K562 (cell line): ENCODE results near the gene GALE. TPM values are rescaled to one million over a fixed set of nuclear protein-coding genes. Genes with fewer than 3 reads are reported as not detected.
A peak's percentile ranks its signal among the peaks of the same experiment; 100 is the strongest.

Source experiments
- BCOR ChIP-seq: fragments of 450-650 bp; IDR thresholded peaks from 2 replicates; pipeline ENCODE4 v1.6.1; 2016
- ELK1 ChIP-seq: sonication (generic); formaldehyde crosslinking; IDR thresholded peaks from 2 replicates; pipeline ENCODE4 v1.8.1; 2022; ENCODE audit warnings: missing genetic modification reagents
- FIP1L1 ChIP-seq: fragments of 200-400 bp; formaldehyde crosslinking; IDR thresholded peaks from 2 replicates; pipeline ENCODE4 v1.6.1; 2018; ENCODE audit warnings: mild to moderate bottlenecking, low read depth, low read length; ENCODE audit not compliant: poor library complexity, severe bottlenecking
- GTF2E2 ChIP-seq: fragments of 200-800 bp; sonication (Bioruptor generic); IDR thresholded peaks from 2 replicates; pipeline ENCODE4 v1.6.1; 2016; ENCODE audit warnings: missing genetic modification characterization, missing compliant biosample characterization
- HDAC8 ChIP-seq: fragments of 450-650 bp; IDR thresholded peaks from 2 replicates; pipeline ENCODE4 v1.6.1; 2016; ENCODE audit warnings: mild to moderate bottlenecking, missing genetic modification characterization, moderate library complexity, missing compliant biosample characterization
- MAX ChIP-seq: sonication (generic); formaldehyde crosslinking; IDR thresholded peaks from 2 replicates; pipeline ENCODE4 v1.9.0; 2022; ENCODE audit warnings: mild to moderate bottlenecking, missing genetic modification reagents
- NCOA2 ChIP-seq, 2 experiments: fragments of 450-650 bp; IDR thresholded peaks; 2 replicates each; pipeline ENCODE4 v1.6.1; 2018; ENCODE audit warnings: mild to moderate bottlenecking in 2 of 2, moderate library complexity in 1 of 2; ENCODE audit not compliant: partially characterized antibody in 2 of 2
- NCOR1 ChIP-seq: fragments of 450-650 bp; IDR thresholded peaks from 2 replicates; pipeline ENCODE4 v1.6.1; 2016; ENCODE audit warnings: mild to moderate bottlenecking, moderate library complexity
- NFE2L1 ChIP-seq: fragments of 450-650 bp; IDR thresholded peaks from 2 replicates; pipeline ENCODE4 v1.6.1; 2016; ENCODE audit warnings: missing genetic modification characterization, low read depth, mild to moderate bottlenecking, missing compliant biosample characterization, moderate library complexity, borderline replicate concordance
- NR3C1 ChIP-seq: sonication (generic); formaldehyde crosslinking; IDR thresholded peaks from 2 replicates; pipeline ENCODE4 v1.8.1; 2022; ENCODE audit warnings: missing genetic modification reagents
- SIN3A ChIP-seq, 2 experiments: fragments of 150-350 bp in 1 of 2; IDR thresholded peaks; 2 replicates each; pipeline ENCODE4 v1.6.1; 2011 to 2016; ENCODE audit warnings: borderline replicate concordance in 2 of 2, low read depth in 2 of 2, low read length in 2 of 2, mild to moderate bottlenecking in 2 of 2, moderate library complexity in 2 of 2; ENCODE audit not compliant: control insufficient read depth in 1 of 2
- STAT5A ChIP-seq: IDR thresholded peaks from 2 replicates; pipeline ENCODE4 v1.6.1; 2012; ENCODE audit warnings: low read length, inconsistent platforms, borderline replicate concordance
- TAF7 ChIP-seq: fragments of 450-650 bp; IDR thresholded peaks from 2 replicates; pipeline ENCODE4 v1.6.1; 2016; ENCODE audit warnings: missing genetic modification characterization, missing compliant biosample characterization
- U2AF2 ChIP-seq: fragments of 200-400 bp; formaldehyde crosslinking; optimal IDR thresholded peaks from 2 replicates; pipeline ENCODE3; 2017; ENCODE audit warnings: low read depth, mild to moderate bottlenecking, low read length
- ZBTB8A ChIP-seq: fragments of 450-650 bp; IDR thresholded peaks from 2 replicates; pipeline ENCODE4 v1.6.1; 2018; ENCODE audit warnings: mild to moderate bottlenecking, moderate library complexity; ENCODE audit not compliant: partially characterized antibody
- ZFP36 ChIP-seq: fragments of 150-350 bp; IDR thresholded peaks from 2 replicates; pipeline ENCODE4 v1.6.1; 2018; ENCODE audit warnings: low read length, low read depth; ENCODE audit not compliant: partially characterized antibody
- ZNF140 ChIP-seq: fragments of 250-450 bp; sonication (Bioruptor Pico); IDR thresholded peaks from 2 replicates; pipeline ENCODE4 v1.8.0; 2021; ENCODE audit warnings: moderate library complexity, mild to moderate bottlenecking, inconsistent platforms
- ZNF431 ChIP-seq: sonication (generic); formaldehyde crosslinking; IDR thresholded peaks from 2 replicates; pipeline ENCODE4 v1.8.0; 2022; ENCODE audit warnings: mild to moderate bottlenecking, missing genetic modification reagents
- ZNF764 ChIP-seq: fragments of 250-450 bp; sonication (Bioruptor Pico); IDR thresholded peaks from 2 replicates; pipeline ENCODE4 v1.4.0; 2020; ENCODE audit warnings: low read depth, mild to moderate bottlenecking, moderate library complexity
- ZSCAN29 ChIP-seq: fragments of 450-650 bp; IDR thresholded peaks from 2 replicates; pipeline ENCODE4 v1.6.1; 2017
- ZSCAN32 ChIP-seq: fragments of 450-650 bp; formaldehyde crosslinking; IDR thresholded peaks from 2 replicates; pipeline ENCODE4 v1.4.0; 2020; ENCODE audit warnings: mild to moderate bottlenecking, moderate library complexity
- polyA plus RNA-seq, 8 experiments: library from polyadenylated mRNA; depleted of rRNA in 4 of 8; stranded (reverse) in 5 of 8; unstranded in 3 of 8; fragments of >200 nt; fragmentation: Nextera tagmentation in 2 of 8; fragmentation: Illumina TruSeq in 1 of 8; extraction: Ambion mirVana in 2 of 8; extraction: Trizol in 1 of 8; gene quantifications; 2 replicates each; pipeline versions ENCODE4 v1.2.1 to v1.2.3, GENCODE V29; 2011 to 2014; ENCODE audit warnings: inconsistent platforms in 1 of 8, missing spikeins in 1 of 8
- total RNA-seq, 7 experiments: library from RNA; depleted of rRNA in 6 of 7; stranded (reverse); fragments of >200 nt in 6 of 7; fragmentation: Illumina TruSeq in 2 of 7; extraction: Trizol in 2 of 7; gene quantifications; 2 replicates each; pipeline versions ENCODE4 v1.2.1 to v1.2.3, GENCODE V29; 2011 to 2021; ENCODE audit warnings: low replicate concordance in 1 of 7
- TF ChIP-seq, protein P1 (sequence below): fragments of 250-450 bp; sonication (Bioruptor Pico); IDR thresholded peaks from 2 replicates; pipeline ENCODE4 v1.4.0; 2020; ENCODE audit warnings: mild to moderate bottlenecking
- TF ChIP-seq, protein P2 (sequence below): fragments of 250-450 bp; sonication (Bioruptor Pico); IDR thresholded peaks from 2 replicates; pipeline ENCODE4 v1.4.0; 2020; ENCODE audit warnings: mild to moderate bottlenecking, moderate library complexity
- TF ChIP-seq, protein P3 (sequence below): sonication (generic); formaldehyde crosslinking; IDR thresholded peaks from 2 replicates; pipeline ENCODE4 v1.8.0; 2022; ENCODE audit warnings: mild to moderate bottlenecking, missing genetic modification reagents

The GALE gene
- total and polyA plus RNA-seq, 9 of the 15 experiments (the other 6 are each of a cell fraction or from before 2014, with no cell fraction given) = 8.4 to 139 (median 88.3) TPM

- TF ChIP-seq ZNF764 (CRISPR knock-in tag) (no peak), NFE2L1 (tag) (no peak), NR3C1 (CRISPR knock-in tag) (no peak), NCOR1 (peak; percentile 49), ZNF140 (CRISPR knock-in tag) (no peak), STAT5A (no peak), U2AF2 (no peak), ZBTB8A (no peak), TAF7 (tag) (no peak), ZFP36 (no peak), ELK1 (CRISPR knock-in tag) (no peak), NCOA2 (IDR thresholded peaks at IDR 0.05; ENCODE audit: partially characterized antibody in 2 of 2) (no peak), BCOR (0 out of 2 replicates have a peak, but pooled peaks have one; percentile 43), ZSCAN29 (no peak), MAX (peak; percentile 66), ZNF431 (CRISPR knock-in tag) (0 out of 2 replicates have a peak, but pooled peaks have one; percentile 26), ZSCAN32 (CRISPR knock-in tag) (no peak), HDAC8 (tag) (no peak), SIN3A (IDR thresholded peaks at IDR 0.05; ENCODE audit: borderline replicate concordance in 2 of 2, control insufficient read depth in 1 of 2, low read depth in 2 of 2, low read length in 2 of 2) (peak; percentile 82 to 84; a peak in 2 of 4 replicates), GTF2E2 (tag) (no peak), FIP1L1 (peak; percentile 71)
- TF ChIP-seq, protein P1, sequence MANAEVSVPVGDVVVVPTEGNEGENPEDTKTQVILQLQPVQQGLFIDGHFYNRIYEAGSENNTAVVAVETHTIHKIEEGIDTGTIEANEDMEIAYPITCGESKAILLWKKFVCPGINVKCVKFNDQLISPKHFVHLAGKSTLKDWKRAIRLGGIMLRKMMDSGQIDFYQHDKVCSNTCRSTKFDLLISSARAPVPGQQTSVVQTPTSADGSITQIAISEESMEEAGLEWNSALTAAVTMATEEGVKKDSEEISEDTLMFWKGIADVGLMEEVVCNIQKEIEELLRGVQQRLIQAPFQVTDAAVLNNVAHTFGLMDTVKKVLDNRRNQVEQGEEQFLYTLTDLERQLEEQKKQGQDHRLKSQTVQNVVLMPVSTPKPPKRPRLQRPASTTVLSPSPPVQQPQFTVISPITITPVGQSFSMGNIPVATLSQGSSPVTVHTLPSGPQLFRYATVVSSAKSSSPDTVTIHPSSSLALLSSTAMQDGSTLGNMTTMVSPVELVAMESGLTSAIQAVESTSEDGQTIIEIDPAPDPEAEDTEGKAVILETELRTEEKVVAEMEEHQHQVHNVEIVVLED (CRISPR knock-in tag) = no peak
- TF ChIP-seq, protein P2, sequence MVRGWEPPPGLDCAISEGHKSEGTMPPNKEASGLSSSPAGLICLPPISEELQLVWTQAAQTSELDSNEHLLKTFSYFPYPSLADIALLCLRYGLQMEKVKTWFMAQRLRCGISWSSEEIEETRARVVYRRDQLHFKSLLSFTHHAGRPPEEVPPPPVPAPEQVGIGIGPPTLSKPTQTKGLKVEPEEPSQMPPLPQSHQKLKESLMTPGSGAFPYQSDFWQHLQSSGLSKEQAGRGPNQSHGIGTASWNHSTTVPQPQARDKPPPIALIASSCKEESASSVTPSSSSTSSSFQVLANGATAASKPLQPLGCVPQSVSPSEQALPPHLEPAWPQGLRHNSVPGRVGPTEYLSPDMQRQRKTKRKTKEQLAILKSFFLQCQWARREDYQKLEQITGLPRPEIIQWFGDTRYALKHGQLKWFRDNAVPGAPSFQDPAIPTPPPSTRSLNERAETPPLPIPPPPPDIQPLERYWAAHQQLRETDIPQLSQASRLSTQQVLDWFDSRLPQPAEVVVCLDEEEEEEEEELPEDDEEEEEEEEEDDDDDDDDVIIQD (CRISPR knock-in tag) = no peak
- TF ChIP-seq, protein P3, sequence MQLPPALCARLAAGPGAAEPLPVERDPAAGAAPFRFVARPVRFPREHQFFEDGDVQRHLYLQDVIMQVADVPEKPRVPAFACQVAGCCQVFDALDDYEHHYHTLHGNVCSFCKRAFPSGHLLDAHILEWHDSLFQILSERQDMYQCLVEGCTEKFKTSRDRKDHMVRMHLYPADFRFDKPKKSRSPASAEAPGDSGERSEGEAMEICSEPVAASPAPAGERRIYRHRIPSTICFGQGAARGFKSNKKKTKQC (CRISPR knock-in tag) = peak; percentile 70; the same call in 1 of the 2 replicates
These were observed 9.6 kb downstream of the GALE start, which contains the start of gene LYPLA2 (continued) for GRCh38 chr1:23790696-23791515.
